Sigmoid colon (tissue), 7 donors: ENCODE data around the gene ALG9. TPM values are rescaled to one million over a fixed set of nuclear protein-coding genes. Genes with fewer than 3 reads are reported as not detected.

ENCODE experiments used
- DNase-seq: peaks from one replicate; pipeline ENCODE4 v3.0.0-alpha.2; 2019
- H3K27ac ChIP-seq, 4 donors: fragments of 200-600 bp; sonication (generic); one replicate each; pipeline ENCODE4 v1.5.1; 2016 to 2019; ENCODE audit warnings: mild to moderate bottlenecking in 1 of 4
- H3K27me3 ChIP-seq, 3 donors: fragments of 200-600 bp; sonication (generic); one replicate each; pipeline ENCODE4 v1.5.1; 2019; ENCODE audit warnings: mild to moderate bottlenecking in 1 of 3
- H3K36me3 ChIP-seq, 4 donors: fragments of 200-600 bp; sonication (generic); one replicate each; pipeline ENCODE4 v1.5.1; 2016 to 2019
- H3K4me1 ChIP-seq, 4 donors: fragments of 200-600 bp; sonication (generic); one replicate each; pipeline ENCODE4 v1.5.1; 2017 to 2019
- H3K4me3 ChIP-seq, 4 donors: fragments of 200-600 bp; sonication (generic); one replicate each; pipeline ENCODE4 v1.5.1; 2017 to 2019; ENCODE audit warnings: mild to moderate bottlenecking in 2 of 4, moderate library complexity in 1 of 4
- H3K9me3 ChIP-seq, 4 donors: fragments of 200-600 bp in 3 of 4; sonication (generic) in 3 of 4; one replicate each; pipeline versions ENCODE4 v1.5.1 to v1.6.1; 2013 to 2019
- EP300 ChIP-seq, 4 donors: sonication (generic); formaldehyde crosslinking; IDR thresholded peaks; one replicate each; pipeline ENCODE4 v1.6.1; 2017; ENCODE audit warnings: antibody characterized with exemption in 4 of 4
- POLR2A ChIP-seq, 2 donors: fragments of 450-650 bp; IDR thresholded peaks; one replicate each; pipeline ENCODE4 v1.6.1; 2016; ENCODE audit warnings: antibody characterized with exemption in 2 of 2, mild to moderate bottlenecking in 2 of 2, moderate library complexity in 2 of 2
- POLR2AphosphoS5 ChIP-seq, 4 donors: sonication (generic); formaldehyde crosslinking; IDR thresholded peaks; one replicate each; pipeline ENCODE4 v1.6.1; 2017; ENCODE audit warnings: antibody characterized with exemption in 4 of 4
- WGBS, 2 donors: extraction: QIAGEN DNeasy Blood & Tissue Kit; methylation state at CpG; one replicate each; pipeline ENCODE4 v1.1.7; 2013; 5-methylcytosine and 5-hydroxymethylcytosine counted together
- intact Hi-C: fragments of 100-400 bp; cut with DNase I; formaldehyde crosslinking; loops from one replicate; pipeline ENCODE4 v1.15.1; 2023
- polyA plus RNA-seq, 3 donors: library from polyadenylated mRNA; stranded (reverse); fragments of 200-250 nt; gene quantifications; one replicate each; pipeline ENCODE4 v1.2.3, GENCODE V29; 2013
- total RNA-seq, 4 donors: library from RNA; depleted of rRNA; stranded (reverse); fragments of >200 nt; gene quantifications; one replicate each; pipeline ENCODE4 v1.1.0, GENCODE V29; 2016
- TF ChIP-seq, protein P1 (sequence below), 4 experiments: fragments of 450-650 bp in 3 of 4; fragments of 200-600 bp in 1 of 4; IDR thresholded peaks; one replicate each; pipeline ENCODE4 v1.5.1; 2016 to 2019; ENCODE audit warnings: antibody characterized with exemption in 4 of 4, mild to moderate bottlenecking in 3 of 4, moderate library complexity in 2 of 4
- donor health status: healthy with polysubstance abuse.
- donor health status: Bipolar disorder and iron deficiency.
- donor health status: healthy.

Gene ALG9
- total and polyA plus RNA-seq, 7 donors, result 6.0 to 40.4 (median 25.5) TPM

GRCh38 chr11:111748035-111748804, 123.2 kb downstream of the ALG9 start:
- H3K9me3 ChIP-seq, result no peaks in the 10 kb centered on the region
- peaks cover 6 to 87% (median 20%) of the 10 kb centered on the region in 4 donors for H3K36me3 ChIP-seq
- TF ChIP-seq, protein P1, sequence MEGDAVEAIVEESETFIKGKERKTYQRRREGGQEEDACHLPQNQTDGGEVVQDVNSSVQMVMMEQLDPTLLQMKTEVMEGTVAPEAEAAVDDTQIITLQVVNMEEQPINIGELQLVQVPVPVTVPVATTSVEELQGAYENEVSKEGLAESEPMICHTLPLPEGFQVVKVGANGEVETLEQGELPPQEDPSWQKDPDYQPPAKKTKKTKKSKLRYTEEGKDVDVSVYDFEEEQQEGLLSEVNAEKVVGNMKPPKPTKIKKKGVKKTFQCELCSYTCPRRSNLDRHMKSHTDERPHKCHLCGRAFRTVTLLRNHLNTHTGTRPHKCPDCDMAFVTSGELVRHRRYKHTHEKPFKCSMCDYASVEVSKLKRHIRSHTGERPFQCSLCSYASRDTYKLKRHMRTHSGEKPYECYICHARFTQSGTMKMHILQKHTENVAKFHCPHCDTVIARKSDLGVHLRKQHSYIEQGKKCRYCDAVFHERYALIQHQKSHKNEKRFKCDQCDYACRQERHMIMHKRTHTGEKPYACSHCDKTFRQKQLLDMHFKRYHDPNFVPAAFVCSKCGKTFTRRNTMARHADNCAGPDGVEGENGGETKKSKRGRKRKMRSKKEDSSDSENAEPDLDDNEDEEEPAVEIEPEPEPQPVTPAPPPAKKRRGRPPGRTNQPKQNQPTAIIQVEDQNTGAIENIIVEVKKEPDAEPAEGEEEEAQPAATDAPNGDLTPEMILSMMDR (IDR thresholded peaks at IDR 0.05), result no peak
- TF ChIP-seq POLR2AphosphoS5 (IDR thresholded peaks at IDR 0.05), result no peak
- no peak for TF ChIP-seq EP300 (IDR thresholded peaks at IDR 0.05)
- no peak for TF ChIP-seq POLR2A (IDR thresholded peaks at IDR 0.05)
- no peak overlapping the region for H3K4me3 ChIP-seq
- no peak for DNase-seq
- intact Hi-C loops, result no loop called here
- H3K27ac ChIP-seq, result peak overlapping the region in 1 of 4 donors; percentile 9
- WGBS, 2 donors, result 24 to 67% methylated on average over 7 of the region's 7 CpGs
- H3K4me1 ChIP-seq, result peaks cover 0 to 16% (median 13%) of the 10 kb centered on the region in 4 donors
- no peaks in the 10 kb centered on the region for H3K27me3 ChIP-seq

DNA sequence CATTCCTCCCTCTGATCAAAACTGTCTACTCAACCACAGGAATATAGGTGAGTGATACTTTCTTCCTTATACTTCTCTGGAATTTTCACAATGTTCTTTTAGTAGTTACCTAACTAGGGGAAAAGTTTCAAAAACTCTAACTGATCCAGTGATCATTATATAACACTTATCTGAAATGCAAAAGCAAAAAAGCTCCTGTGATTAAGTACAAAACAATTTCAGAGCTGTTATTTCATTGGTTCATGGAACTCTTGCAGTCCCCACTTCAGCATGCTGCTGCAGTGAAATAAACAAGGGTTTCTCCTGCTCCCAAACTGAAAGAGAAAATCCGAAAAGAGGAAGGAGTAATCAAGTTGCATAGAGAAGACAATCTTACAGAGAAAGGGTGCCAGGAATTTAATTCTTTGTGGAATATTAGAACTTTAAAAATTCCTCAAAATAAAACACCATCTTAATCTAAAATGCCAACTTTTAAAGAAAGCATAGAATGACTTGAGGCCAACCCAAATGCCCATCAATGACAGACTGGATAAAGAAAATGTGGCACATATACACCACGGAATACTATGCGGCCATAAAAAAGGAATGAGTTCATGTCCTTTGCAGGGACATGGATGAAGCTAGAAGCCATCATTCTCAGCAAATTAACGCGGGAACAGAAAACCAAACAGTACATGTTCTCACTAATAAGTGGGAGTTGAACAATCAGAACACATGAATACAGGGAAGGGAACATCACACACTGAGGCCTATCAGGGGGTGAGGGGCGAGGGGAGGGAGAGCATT, 125.5 kb downstream of the ALG9 start:
- intact Hi-C loops, result no loop called here
- TF ChIP-seq EP300 (IDR thresholded peaks at IDR 0.05) (no peak), POLR2A (IDR thresholded peaks at IDR 0.05) (no peak), POLR2AphosphoS5 (IDR thresholded peaks at IDR 0.05) (no peak)
- TF ChIP-seq, protein P1 (IDR thresholded peaks at IDR 0.05), result no peak
- Histone ChIP-seq H3K36me3 (peaks cover 5 to 87% (median 14%) of the 10 kb centered on the region in 4 donors), H3K27me3 (no peaks in the 10 kb centered on the region), H3K4me3 (no peak overlapping the region), H3K9me3 (no peaks in the 10 kb centered on the region), H3K27ac (peak overlapping the region; percentile 31 to 73 (median 62)), H3K4me1 (peaks cover 0 to 16% (median 13%) of the 10 kb centered on the region in 4 donors)
- 93 to 95% methylated on average over 6 of the region's 6 CpGs for WGBS, 2 donors
- DNase-seq, result no peak

- Histone ChIP-seq H3K27me3 (no peaks in the 10 kb centered on the region), H3K4me3 (no peak overlapping the region), H3K4me1 (peaks cover 0 to 16% (median 13%) of the 10 kb centered on the region in 4 donors), H3K36me3 (peaks cover 0 to 76% (median 12%) of the 10 kb centered on the region in 4 donors), H3K27ac (no peak overlapping the region), H3K9me3 (no peaks in the 10 kb centered on the region)
- intact Hi-C loops, result no loop called here
- WGBS, 2 donors, result 96 to 97% methylated on average over 2 of the region's 2 CpGs
- TF ChIP-seq POLR2AphosphoS5 (IDR thresholded peaks at IDR 0.05) (no peak), EP300 (IDR thresholded peaks at IDR 0.05) (no peak), POLR2A (IDR thresholded peaks at IDR 0.05) (no peak)
- TF ChIP-seq, protein P1 (IDR thresholded peaks at IDR 0.05), result no peak
- no peak for DNase-seq
Observed at GRCh38 chr11:111743700-111744099, 127.7 kb downstream of the ALG9 start.

DNA sequence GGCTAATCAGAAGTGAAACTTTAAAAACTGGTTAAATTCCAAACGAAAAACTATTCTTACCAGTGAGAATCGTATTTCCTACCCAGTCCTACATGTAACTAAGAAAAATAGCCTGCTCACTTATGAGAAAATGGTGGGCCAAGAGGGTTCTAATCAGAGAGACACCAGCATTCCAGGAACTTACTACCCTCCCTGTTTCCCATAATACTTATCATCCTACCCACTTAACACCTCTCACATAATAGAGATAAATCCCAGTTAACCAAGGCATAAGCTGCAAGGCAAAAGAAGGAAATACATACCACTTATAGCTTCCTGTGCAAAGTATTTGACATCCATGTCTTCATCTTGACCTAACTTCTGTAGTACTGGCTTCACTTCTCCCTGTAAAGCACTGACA, 129.6 kb downstream of the ALG9 start:
- no peak overlapping the region for H3K4me3 ChIP-seq
- no peaks in the 10 kb centered on the region for H3K9me3 ChIP-seq
- H3K4me1 ChIP-seq, result peaks cover 0 to 34% (median 30%) of the 10 kb centered on the region in 4 donors
- DNase-seq, result no peak
- 85 to 88% methylated on average over 2 of the region's 2 CpGs for WGBS, 2 donors
- H3K36me3 ChIP-seq, result peaks cover 0 to 57% (median 15%) of the 10 kb centered on the region in 4 donors
- no peak overlapping the region for H3K27ac ChIP-seq
- H3K27me3 ChIP-seq, result no peaks in the 10 kb centered on the region
- intact Hi-C loops, result no loop called here
- no peak for TF ChIP-seq POLR2AphosphoS5 (IDR thresholded peaks at IDR 0.05)

DNA sequence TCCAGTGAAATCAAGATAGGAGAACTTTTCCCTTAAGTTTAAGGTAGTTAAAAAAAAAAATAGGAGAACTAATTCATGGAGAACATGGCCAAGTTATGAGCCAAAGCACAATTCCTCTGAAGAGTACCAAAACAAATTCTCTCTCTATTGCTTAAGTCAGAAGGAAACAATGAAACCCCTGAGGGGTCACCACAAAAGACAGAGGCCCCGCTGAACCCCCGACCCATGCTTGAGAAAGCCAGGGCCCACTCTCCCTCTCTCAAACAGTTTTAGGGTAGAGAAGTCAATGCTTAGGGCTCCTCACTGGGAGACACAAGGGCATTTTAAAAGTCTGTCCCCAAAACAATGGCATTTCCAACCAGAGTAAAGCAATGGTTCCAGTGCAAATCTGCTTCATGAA, 132.1 kb downstream of the ALG9 start:
- 97 to 98% methylated on average over 2 of the region's 2 CpGs for WGBS, 2 donors
- DNase-seq, result no peak

More for the DNA sequence above, 132.1 kb downstream of the ALG9 start:
- H3K27ac ChIP-seq, result peak overlapping the region in 3 of 4 donors; percentile 89 to 96 (median 94)
- no peaks in the 10 kb centered on the region for H3K27me3 ChIP-seq
- no peak overlapping the region for H3K4me3 ChIP-seq
- H3K4me1 ChIP-seq, result peaks cover 0 to 42% (median 42%) of the 10 kb centered on the region in 4 donors
- peaks cover 0 to 46% (median 15%) of the 10 kb centered on the region in 4 donors for H3K36me3 ChIP-seq
- intact Hi-C loops, result no loop called here
- TF ChIP-seq, protein P1 (IDR thresholded peaks at IDR 0.05), result no peak
- no peaks in the 10 kb centered on the region for H3K9me3 ChIP-seq
